Inferior parietal cortex (tissue), 1 donor: ENCODE measurements around the gene NELFCD.
"Not testable (repeated sequence)": the region's sequence is repeated elsewhere in the genome, so short reads cannot be mapped to it uniquely, and the experiment has no call there.

ENCODE experiments used
- DNase-seq: peaks from one replicate; pipeline ENCODE4 v3.0.0-alpha.2; 2016; ENCODE audit errors: extremely low spot score

The NELFCD gene

GRCh38 chr20:59025511-59025910, 44.5 kb downstream of the NELFCD start:
- no peak for DNase-seq

DNA sequence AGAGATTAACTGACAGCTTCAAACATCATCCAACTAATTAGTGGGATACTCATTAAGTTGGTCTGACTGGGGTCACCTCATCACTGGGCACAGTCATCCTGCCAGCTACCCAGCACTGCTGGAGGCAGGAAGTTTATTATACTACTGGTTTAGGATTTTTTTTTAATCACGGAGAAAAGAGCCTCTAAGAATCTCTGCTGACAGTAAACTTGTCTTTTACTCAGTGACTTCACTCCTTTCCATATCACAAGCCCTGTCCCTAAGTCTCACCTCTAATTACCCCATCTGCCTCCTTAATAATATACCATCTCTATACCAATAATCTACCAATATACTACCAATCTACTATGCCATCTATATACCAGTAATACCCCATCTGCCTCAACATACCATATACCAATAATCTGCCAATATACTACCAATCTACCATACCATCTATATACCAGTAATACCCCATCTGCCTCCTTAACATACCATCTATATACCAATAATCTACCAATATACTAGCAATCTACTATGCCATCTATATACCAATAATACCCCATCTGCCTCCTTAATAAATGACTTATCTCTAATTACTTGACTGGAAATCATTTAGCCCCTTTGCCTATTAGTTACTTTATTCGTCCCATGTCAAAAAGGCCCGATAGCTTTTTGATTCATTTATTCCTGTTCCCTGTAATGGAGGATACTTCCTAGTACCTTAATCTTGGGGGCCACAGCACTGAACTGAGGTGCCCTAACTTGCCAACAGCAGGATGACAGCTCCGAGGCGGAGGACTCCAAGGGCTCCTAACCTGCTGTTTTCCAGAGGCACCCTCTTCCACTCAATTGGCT, 46.1 kb downstream of the NELFCD start:
- no peak for DNase-seq

- DNase-seq = no peak
Measured at GRCh38 chr20:59027741-59028320, 46.8 kb downstream of the NELFCD start.

DNA sequence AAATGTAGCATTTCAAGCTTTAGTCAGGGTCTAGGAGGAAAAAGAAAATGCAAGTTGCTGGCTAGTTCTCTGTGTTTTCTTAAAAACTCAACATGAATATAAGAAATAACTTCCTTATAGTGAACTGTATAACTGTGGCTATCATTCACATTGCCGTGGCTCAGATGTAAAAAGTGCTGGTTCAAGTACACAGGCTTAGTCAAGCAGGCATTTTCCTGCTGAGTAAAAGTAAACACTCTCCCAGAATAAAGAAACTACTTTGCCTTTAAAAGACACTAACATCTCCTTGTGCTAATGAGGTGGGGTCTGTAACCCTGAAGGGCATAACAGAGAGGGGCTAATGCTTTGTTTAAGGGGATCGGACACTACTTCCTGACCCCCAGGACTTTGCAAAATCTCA, 47.8 kb downstream of the NELFCD start:
- DNase-seq = no peak

- DNase-seq = no peak
Measured at GRCh38 chr20:59030911-59031563, 50.0 kb downstream of the NELFCD start.

DNA sequence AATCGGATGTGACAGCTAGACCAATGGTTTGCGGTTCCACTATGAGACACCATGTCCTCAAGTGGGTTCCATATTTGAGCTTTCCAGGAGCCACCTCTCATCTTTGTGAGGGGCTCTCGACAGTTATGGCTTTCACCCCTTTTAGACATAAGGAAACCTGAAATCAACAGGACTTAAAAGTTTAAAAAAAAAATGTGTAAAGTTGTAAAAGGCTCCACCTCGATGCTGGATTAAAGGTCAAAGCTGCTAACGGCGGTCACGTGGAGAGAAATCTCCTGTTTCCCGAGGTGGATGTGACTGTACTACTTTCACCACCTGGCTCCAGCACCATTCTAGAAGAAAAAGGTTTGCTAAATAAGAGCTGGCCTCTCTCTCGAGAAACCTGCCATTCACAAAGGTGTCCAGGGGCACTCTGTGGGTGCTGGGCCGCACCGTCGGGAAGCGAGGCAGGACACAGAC, 50.5 kb downstream of the NELFCD start:
- DNase-seq = no peak

DNA sequence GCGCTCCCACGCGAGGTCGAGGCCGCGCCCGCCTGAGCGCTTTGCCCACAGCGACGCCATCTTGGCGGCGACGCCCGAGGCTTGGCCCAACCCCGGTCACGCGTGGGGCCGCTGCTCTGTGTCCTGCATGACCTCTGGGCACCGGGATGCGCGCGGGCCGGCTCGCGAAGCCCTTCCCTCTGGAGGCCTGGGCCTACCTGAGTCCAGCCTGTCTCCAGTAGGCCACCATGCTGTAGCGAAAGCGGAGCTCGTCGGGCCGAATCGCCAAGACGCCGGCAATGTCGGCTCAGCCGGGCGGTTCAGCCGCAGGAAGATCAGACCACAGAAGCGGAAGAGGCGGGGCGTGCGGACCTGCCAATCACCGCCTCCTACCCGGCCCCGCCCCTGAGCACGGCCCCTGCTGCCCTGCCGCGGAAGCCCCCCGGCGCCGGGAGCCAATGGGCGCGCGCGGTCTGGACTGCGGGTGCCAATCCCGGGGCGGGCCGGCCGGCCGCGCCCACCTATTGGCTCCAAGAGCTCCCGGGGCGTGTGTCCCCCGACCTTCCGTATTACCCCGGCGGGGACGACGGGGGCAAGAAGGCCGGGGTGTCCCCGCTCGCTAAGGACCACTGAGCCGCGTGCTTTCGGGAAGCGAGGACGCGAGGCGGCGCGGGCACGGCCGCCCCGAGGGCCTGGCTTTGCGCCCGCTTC, 51.1 kb downstream of the NELFCD start, which contains the start of gene ATP5F1E:
Gene ATP5F1E, minus strand, starts transcription at position 313 of the 690 bp plus-strand sequence. Its CDS starts 84 bp downstream, at position 229.
- DNase-seq = peak; percentile 92

DNA sequence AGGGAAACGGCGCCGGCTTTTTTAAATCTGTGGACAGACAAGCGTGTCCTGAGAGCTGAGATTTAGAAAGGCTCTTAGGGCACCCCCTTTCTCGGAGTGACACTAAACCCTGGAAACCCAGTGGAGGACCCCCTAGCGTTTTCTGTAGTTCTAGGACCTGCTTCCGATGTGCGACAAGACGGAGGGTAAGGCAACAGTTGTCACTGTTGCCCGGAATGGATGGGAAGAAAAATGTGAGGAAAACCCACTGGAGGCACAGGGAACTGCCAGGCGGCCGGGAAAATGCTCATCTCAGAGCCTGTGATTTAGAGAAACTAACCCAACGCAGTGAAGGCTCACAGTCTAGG, 51.6 kb downstream of the NELFCD start:
- DNase-seq = no peak

- DNase-seq = no peak
Measured at GRCh38 chr20:59033093-59033492, 52.0 kb downstream of the NELFCD start.

DNA sequence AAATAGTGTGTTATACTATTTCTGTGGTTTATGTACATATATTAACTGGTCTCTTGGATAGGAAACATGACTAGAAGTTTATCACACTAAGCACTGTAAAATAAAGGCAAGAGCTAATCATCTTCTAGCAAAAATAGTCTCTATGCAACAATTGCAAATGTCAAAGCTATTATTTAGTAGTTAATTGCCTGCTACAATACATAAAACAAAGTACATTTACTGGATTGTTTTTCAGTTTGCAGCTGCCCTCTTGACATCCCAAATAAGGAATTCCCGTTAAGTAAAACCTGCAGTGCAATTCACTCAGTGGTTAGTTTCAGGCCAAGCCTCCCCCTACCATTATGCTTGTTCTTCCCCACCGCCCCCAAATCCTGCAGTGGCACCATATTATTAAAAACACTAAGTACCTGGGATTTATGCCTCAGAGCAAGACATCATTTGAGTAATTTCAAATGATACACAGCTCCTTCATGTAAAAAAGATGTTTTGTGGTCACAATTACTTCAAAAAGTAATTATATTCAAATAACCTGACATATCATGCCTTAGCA, 52.6 kb downstream of the NELFCD start:
- no peak for DNase-seq

DNA sequence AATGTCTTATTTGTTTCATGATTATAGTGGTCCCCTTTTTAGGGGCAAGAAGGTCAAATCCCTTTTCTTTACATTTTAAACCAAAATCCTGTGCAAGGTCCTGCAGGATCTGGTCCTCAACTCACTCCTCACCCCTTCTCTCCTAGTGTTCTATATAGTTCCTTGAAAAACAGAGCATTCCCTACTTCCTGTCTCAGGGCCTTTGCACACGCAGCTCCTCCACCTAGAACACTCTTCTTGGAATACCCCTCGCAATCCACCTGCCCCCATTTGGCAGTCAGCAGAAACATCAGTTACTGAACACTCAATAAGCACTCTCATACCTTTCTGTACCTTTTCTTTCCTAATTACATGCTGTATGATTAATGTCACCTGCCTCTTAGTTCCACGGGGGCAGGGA, 54.3 kb downstream of the NELFCD start:
- no peak for DNase-seq

- no peak for DNase-seq
Measured at GRCh38 chr20:59037386-59037785, 56.3 kb downstream of the NELFCD start.

GRCh38 chr20:59039233-59039632, 58.2 kb downstream of the NELFCD start:
- DNase-seq = no peak

- no peak for DNase-seq
Measured at GRCh38 chr20:59040667-59041066, 59.6 kb downstream of the NELFCD start.

GRCh38 chr20:59041487-59041886, 60.4 kb downstream of the NELFCD start:
- not testable (repeated sequence) for DNase-seq

GRCh38 chr20:59042151-59042795, 61.2 kb downstream of the NELFCD start, which contains the start of gene PRELID3B:
Gene PRELID3B, minus strand, starts transcription at chr20:59042786. Its CDS starts 56 bp downstream, at chr20:59042730.
- no peak for DNase-seq

- DNase-seq = peak; percentile 90
Measured at GRCh38 chr20:59042796-59043631, 62.0 kb downstream of the NELFCD start.

- DNase-seq = no peak
Measured at GRCh38 chr20:59043698-59044097, 62.6 kb downstream of the NELFCD start.

DNA sequence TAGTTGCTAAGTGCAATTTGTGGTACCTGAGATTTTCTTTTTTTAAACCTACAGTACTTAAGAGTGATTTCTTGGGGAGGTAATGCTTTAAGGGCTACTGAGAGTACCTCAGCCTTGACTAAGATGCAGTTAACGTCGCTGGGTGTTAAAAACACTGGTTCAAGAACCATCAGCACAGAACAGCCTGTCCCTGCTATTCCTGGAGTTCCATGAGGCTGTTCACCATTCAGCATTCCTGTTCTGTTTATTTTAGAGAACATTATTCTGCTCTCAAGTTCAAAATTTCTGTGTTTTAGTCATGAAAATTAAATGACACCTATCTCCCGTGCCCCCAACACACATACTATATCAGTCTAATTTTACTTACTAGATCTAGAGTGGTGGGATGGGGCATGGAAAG, 63.2 kb downstream of the NELFCD start:
- no peak for DNase-seq
